Eye (tissue), 1 donor: ENCODE data around the gene PIEZO1.
"Not testable (repeated sequence)": the region's sequence is repeated elsewhere in the genome, so short reads cannot be mapped to it uniquely, and the experiment has no call there.

Experiments
- DNase-seq: peaks from one replicate; pipeline ENCODE4 v3.0.0-alpha.2; 2015

PIEZO1 gene

GRCh38 chr16:88685156-88686061 lies 99.6 kb downstream of the PIEZO1 start:
- DNase-seq = peak; percentile 32

- no peak for DNase-seq
These were observed 100.4 kb downstream of the PIEZO1 start for GRCh38 chr16:88684569-88685155.

GRCh38 chr16:88681709-88682451 lies 103.1 kb downstream of the PIEZO1 start:
- DNase-seq = peak; percentile 27

- no peak for DNase-seq
These were observed 103.8 kb downstream of the PIEZO1 start for GRCh38 chr16:88681084-88681680.

- DNase-seq = no peak
These were observed 104.4 kb downstream of the PIEZO1 start for GRCh38 chr16:88680554-88681083.

- DNase-seq = no peak
These were observed 106.6 kb downstream of the PIEZO1 start for GRCh38 chr16:88678224-88678979.

- no peak for DNase-seq
These were observed 107.3 kb downstream of the PIEZO1 start for GRCh38 chr16:88677721-88678120.

GRCh38 chr16:88676502-88677242 lies 108.3 kb downstream of the PIEZO1 start:
- DNase-seq = no peak

GRCh38 chr16:88673716-88674379 lies 111.2 kb downstream of the PIEZO1 start:
- no peak for DNase-seq

GRCh38 chr16:88672776-88673175 lies 112.2 kb downstream of the PIEZO1 start:
- DNase-seq = no peak

GRCh38 chr16:88671806-88672205 lies 113.2 kb downstream of the PIEZO1 start:
- no peak for DNase-seq

- DNase-seq = no peak
These were observed 115.0 kb downstream of the PIEZO1 start for GRCh38 chr16:88669980-88670379.

- DNase-seq = not testable (repeated sequence)
These were observed 115.5 kb downstream of the PIEZO1 start for GRCh38 chr16:88669493-88669892.

GRCh38 chr16:88667461-88667860 lies 117.6 kb downstream of the PIEZO1 start:
- no peak for DNase-seq

- DNase-seq = no peak
These were observed 119.5 kb downstream of the PIEZO1 start for GRCh38 chr16:88665570-88665969.
